Measurements from ENCODE around the gene ULBP2. TPM values are rescaled to one million over a fixed set of nuclear protein-coding genes. Genes with fewer than 3 reads are reported as not detected.

Gene ULBP2
- total RNA-seq, 1 donor from 2014 or later: 9.9 TPM

DNA sequence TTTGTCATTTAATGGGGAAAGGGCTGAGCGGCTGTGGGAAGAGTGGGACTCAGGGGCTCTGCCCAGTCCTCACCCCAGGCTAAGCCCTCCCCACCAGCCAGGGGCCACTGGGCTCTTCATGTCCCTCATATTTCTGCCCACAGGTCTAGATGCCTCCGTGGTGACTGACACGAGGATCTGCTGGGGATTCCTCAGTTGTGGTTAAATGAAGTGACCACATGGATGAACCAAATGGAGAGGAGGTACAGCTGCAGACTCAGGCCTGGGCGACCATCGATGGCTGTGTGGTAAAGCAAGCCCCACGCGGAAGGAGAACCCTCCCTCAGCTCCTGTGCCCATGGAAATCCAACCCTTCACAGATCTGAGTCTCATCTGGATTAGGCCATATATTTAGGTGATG, 54.2 kb downstream of the ULBP2 start:
- Mint-ChIP-seq H3K27me3 (ENCODE audit: unreplicated experiment) (peaks cover 24% of the 10 kb centered on the region), H3K9me3 (ENCODE audit: unreplicated experiment) (no peaks in the 10 kb centered on the region), H3K4me1 (ENCODE audit: unreplicated experiment) (peaks cover 15% of the 10 kb centered on the region), H3K36me3 (ENCODE audit: low read depth, unreplicated experiment) (peaks cover 13% of the 10 kb centered on the region), H3K27ac (ENCODE audit: unreplicated experiment) (no peak overlapping the region), H3K4me3 (ENCODE audit: unreplicated experiment) (no peak overlapping the region)
- no peak for DNase-seq (ENCODE audit: low spot score)
- TF ChIP-seq, protein P1, sequence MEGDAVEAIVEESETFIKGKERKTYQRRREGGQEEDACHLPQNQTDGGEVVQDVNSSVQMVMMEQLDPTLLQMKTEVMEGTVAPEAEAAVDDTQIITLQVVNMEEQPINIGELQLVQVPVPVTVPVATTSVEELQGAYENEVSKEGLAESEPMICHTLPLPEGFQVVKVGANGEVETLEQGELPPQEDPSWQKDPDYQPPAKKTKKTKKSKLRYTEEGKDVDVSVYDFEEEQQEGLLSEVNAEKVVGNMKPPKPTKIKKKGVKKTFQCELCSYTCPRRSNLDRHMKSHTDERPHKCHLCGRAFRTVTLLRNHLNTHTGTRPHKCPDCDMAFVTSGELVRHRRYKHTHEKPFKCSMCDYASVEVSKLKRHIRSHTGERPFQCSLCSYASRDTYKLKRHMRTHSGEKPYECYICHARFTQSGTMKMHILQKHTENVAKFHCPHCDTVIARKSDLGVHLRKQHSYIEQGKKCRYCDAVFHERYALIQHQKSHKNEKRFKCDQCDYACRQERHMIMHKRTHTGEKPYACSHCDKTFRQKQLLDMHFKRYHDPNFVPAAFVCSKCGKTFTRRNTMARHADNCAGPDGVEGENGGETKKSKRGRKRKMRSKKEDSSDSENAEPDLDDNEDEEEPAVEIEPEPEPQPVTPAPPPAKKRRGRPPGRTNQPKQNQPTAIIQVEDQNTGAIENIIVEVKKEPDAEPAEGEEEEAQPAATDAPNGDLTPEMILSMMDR (IDR thresholded peaks at IDR 0.05; ENCODE audit: unreplicated experiment): no peak

Other genes with a start within 250 kb of the ULBP2 start
- gene LATS1, start 223.9 kb upstream of the ULBP2 start, total RNA-seq (ENCODE audit: unreplicated experiment): 25.3 TPM
- gene NUP43, start 195.5 kb upstream of the ULBP2 start, total RNA-seq (ENCODE audit: unreplicated experiment): 54.4 TPM
- gene PCMT1, start 192.3 kb upstream of the ULBP2 start, total RNA-seq (ENCODE audit: unreplicated experiment): 58.5 TPM
- 51.7 TPM for gene LRP11, start 77.7 kb upstream of the ULBP2 start, total RNA-seq (ENCODE audit: unreplicated experiment)
- gene RAET1E, start 43.9 kb upstream of the ULBP2 start, total RNA-seq (ENCODE audit: unreplicated experiment): 0.28 TPM
- 3.8 TPM for gene RAET1G, start 18.9 kb upstream of the ULBP2 start, total RNA-seq (ENCODE audit: unreplicated experiment)
- gene ULBP1, start 21.9 kb downstream of the ULBP2 start, total RNA-seq (ENCODE audit: unreplicated experiment): 24.8 TPM
- gene RAET1L, start 83.5 kb downstream of the ULBP2 start, total RNA-seq (ENCODE audit: unreplicated experiment): not detected
- gene ULBP3, start 127.1 kb downstream of the ULBP2 start, total RNA-seq (ENCODE audit: unreplicated experiment): 16.0 TPM
- 2.5 TPM for gene PPP1R14C, start 201.0 kb downstream of the ULBP2 start, total RNA-seq (ENCODE audit: unreplicated experiment)

All from endothelial cell (in vitro differentiated cells).